HEK293T (cell line): Measurements from ENCODE around the gene ANKRD24.

Experiments used
- HDGF ChIP-seq: fragments of 450-650 bp; IDR thresholded peaks from 2 replicates; pipeline ENCODE4 v1.6.1; 2017; ENCODE audit warnings: antibody characterized with exemption, borderline replicate concordance
- SP1 ChIP-seq: fragments of 450-650 bp; IDR thresholded peaks from 2 replicates; pipeline ENCODE4 v1.6.1; 2017
- SUZ12 ChIP-seq: fragments of 450-650 bp; IDR thresholded peaks from 2 replicates; pipeline ENCODE4 v1.6.1; 2016; ENCODE audit warnings: mild to moderate bottlenecking

DNA sequence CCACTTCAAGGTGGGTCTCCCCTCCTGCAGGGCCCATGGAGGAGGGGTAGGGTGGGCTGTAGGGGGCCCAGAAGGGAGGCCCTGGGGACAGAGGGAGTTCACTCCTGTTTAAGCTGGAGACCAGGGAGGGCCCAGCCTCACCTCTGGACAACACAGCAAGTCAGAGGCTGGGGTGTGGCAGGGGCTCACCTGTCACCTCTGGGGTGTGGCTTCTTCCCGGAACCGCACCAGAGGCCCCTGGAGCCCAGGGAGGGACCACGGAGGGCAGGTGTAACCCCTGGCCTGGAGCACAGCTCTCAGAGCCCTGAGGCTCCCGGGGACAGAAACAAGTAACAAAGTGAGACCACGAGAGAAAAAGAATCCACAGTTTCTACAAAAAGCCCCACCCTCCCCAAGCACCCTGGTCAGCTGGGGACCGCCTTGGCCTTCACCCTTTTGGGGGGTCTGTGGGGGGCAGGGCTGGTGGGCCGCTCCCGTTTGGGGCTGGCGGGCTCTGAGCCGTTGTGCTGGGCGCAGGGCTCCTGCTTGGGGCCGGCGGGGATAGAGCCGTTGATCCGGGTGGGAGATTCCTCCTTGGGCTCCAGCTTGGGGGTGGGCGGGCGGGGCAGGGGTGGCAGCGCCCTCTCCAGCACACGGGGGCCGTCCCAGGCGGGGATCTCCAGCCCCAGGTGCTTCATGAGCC is 8.1 kb upstream of the ANKRD24 start:
- TF ChIP-seq SP1 = no peak
- no peak for TF ChIP-seq SUZ12
- no peak for TF ChIP-seq HDGF
